Germinal center (tissue), 1 donor: ENCODE measurements around the gene PPDPF.

Source experiments
- DNase-seq: peaks from one replicate; pipeline ENCODE4 v3.0.0; 2012; ENCODE audit warnings: mixed read lengths, low spot score

Gene PPDPF

GRCh38 chr20:63522091-63522868 is 1.7 kb downstream of the PPDPF start:
- no peak for DNase-seq

- no peak for DNase-seq
These were observed 2.5 kb downstream of the PPDPF start for GRCh38 chr20:63522981-63523611.

GRCh38 chr20:63525185-63525584 is 4.6 kb downstream of the PPDPF start:
- DNase-seq = no peak

DNA sequence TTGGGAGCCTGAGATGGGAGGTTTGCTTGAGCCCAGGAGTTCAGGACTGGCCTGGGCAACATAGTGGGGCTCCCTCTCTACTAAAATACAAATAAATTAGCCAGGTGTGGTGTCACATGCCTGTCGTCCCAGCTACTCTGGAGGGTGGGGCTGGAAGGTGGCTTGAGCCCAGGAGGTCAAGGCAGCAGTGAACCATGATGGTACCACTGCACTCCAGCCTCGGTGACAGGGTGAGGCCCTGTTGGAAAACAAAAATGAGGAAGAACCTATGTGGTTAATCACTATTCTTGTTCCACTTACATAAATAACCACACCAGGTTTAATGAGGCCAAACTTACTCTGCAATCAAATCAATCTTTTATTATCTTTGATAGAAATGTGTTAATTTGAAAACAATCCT is 5.4 kb downstream of the PPDPF start:
- DNase-seq = no peak

DNA sequence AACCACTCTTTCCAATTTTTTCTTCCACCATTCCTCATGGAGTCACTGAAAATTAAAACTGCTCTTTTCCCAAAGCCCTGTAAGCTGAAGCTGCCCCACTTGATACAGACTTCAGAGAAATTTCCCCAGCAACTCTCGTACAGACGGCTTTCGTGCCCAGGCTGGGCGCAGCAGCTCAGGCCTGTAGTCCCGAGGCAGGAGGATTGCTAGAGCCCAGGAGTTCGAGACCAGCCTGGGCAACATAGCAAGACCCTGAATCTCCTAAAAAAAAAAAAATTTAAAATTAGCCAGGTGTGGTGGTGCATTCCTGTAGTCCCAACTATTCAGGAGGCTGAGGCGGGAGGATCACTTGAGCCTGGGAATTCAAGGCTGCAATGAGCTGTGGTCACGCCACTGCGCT is 6.6 kb downstream of the PPDPF start:
- no peak for DNase-seq

DNA sequence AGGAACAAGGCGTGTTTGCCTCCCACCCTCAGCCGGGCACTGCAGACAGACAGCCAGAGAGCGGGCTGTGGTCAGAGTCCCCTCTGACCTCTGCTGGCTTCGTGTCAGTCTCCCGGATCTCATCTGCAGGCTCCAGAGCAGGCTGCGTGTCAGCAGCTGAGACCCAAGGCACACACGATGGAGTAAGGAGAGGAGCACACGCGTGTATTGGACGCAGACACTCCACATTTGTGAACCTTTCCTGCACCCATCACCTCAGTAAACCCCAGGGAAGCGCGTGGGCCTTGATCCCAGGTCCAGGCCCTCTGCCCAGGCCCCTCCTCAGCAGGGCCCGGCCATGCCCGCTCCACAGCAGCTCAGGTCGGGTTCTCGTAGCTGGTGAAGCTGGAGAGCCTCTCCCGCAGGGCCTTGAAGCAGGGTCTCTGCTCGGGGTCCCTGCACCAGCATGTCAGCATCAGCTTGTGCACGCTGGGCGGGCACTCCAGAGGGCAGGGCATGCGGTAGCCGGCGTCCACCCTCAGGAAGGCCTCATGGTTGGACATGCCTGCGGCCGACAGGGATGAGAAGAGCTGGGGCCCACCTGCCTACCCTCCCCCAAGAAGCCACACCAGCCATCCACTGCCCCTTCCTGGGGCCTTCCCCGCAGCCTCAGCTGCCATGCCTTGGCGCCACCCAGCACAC is 8.8 kb downstream of the PPDPF start:
- DNase-seq = no peak

DNA sequence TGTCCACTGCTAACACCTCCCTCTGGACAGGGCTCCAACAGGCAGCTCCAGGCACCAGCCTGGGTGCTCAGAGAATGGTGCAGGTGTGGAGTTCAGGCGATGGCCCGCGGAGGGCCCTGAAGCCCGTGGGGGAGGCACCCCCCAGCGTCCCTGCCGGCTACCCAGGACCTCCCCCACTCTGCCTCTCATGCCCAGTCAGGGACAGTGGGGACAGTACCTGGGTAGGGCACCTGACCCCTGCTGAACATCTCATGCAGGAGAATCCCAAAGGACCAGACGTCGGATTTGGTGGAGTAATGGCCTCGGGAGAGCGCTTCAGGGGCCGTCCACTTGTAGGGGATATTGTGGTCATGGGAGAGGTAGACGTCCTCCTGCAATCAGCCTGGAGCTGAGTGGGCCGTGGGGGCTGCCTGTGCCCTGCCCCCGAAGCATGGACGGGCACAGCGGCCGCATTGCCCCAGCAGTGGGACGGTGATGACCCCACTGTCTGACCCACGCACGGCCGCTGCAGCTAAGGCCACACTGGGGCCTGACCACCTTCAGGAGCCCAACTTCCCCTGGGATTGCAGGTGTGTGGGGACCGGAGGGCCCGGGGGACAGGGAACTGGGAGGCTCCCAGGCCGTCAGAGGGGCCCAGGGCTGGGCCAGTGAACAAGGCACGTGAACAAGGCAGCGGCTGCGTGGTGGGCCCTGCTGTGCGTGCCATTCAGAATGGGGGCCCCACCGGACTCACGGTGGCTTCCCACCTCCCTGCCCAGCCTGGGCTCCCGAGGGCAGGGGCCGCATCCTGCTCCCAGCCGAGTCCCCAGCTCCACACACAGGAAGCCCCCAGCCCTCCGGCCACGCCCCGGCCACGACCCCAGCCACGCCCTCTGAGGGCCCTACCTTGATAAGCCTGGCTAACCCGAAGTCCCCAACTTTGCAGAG is 9.6 kb downstream of the PPDPF start:
- DNase-seq = no peak

GRCh38 chr20:63530788-63531160 is 10.2 kb downstream of the PPDPF start:
- DNase-seq = no peak

- DNase-seq = no peak
These were observed 11.3 kb downstream of the PPDPF start for GRCh38 chr20:63531686-63532448.

DNA sequence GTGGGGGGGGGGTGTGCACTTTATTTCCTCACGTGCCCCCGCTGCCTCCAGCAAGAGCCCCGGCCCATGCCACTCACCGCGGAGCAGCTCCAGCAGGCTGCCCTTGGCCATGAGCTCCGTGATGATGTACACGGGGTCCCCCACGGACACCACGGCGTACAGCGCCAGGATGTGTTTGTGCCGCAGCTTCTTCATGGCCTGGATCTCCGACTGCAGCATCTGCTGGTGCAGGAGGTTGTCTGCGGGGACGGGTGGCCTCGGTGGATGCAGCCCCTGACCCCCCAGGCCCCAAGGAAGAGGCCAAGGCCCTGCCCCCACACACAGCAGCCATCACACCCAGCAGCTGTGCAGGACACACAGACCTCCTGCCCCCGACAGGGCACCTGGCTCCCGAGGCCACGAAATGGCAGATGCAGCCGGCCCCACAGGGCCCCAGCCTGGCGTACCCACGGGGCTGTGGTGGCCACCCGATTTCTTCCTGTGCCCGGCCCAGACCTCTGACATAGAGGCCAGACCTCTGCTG is 11.9 kb downstream of the PPDPF start:
- DNase-seq = no peak

GRCh38 chr20:63533388-63533787 is 12.8 kb downstream of the PPDPF start:
- no peak for DNase-seq

GRCh38 chr20:63533871-63534393 is 13.4 kb downstream of the PPDPF start:
- DNase-seq = no peak

- DNase-seq = no peak
These were observed 13.9 kb downstream of the PPDPF start for GRCh38 chr20:63534427-63534830.

- DNase-seq = no peak
These were observed 14.5 kb downstream of the PPDPF start for GRCh38 chr20:63534831-63535651.

DNA sequence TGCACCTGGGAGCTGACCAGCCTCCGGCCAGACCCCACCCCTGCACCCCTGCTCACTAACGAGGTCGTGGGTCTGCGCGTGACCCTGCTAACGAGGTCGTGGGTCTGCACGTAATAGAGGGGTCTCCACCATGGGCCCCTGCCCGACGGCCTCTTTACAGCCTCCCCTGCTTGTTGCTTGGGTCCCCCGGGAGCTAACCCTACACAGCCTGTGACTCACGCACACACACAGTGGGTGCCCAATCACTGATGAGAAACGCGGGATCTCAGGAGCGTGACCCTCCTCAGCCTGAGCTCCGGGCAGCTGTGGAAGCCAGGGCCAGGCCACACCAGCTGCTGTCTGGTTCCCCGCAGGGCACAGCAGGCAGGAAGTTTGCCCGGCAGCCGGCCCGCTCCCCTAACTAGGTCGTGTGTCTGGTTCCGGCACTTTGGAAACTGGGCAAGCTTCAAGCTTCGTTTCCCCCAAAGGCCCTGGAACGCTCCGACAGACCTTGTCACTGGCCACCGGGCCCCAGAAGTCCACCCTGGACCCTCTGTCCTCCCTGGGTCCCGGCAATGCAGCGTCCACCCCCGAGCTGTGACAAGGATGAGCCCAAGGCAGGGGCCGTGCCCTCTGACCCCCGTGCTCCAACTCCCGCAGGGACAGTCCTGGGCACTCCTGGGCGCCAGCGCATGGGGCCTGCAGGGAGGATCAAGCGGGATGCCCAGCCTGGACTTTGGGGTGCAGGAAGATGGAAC is 15.8 kb downstream of the PPDPF start:
- no peak for DNase-seq

- DNase-seq = peak; percentile 73
These were observed 16.5 kb downstream of the PPDPF start, which contains the start of gene PTK6 for GRCh38 chr20:63536997-63537524. PTK6 (minus strand) TSS chr20:63537376; CDS start chr20:63537314, 62 bp downstream.

- DNase-seq = peak; percentile 98
These were observed 17.1 kb downstream of the PPDPF start for GRCh38 chr20:63537525-63538203.
